Measurements from ENCODE around the gene SOD2. TPM values are rescaled to one million over a fixed set of nuclear protein-coding genes. Genes with fewer than 3 reads are reported as not detected.
A peak's percentile ranks its signal among the peaks of the same experiment; 100 is the strongest.
"Not testable (repeated sequence)": the region's sequence is repeated elsewhere in the genome, so short reads cannot be mapped to it uniquely, and the experiment has no call there.

Gene SOD2
- total and polyA plus RNA-seq, 3 experiments from 2014 or later, result 82.9 to 86.6 (median 85.0) TPM

DNA sequence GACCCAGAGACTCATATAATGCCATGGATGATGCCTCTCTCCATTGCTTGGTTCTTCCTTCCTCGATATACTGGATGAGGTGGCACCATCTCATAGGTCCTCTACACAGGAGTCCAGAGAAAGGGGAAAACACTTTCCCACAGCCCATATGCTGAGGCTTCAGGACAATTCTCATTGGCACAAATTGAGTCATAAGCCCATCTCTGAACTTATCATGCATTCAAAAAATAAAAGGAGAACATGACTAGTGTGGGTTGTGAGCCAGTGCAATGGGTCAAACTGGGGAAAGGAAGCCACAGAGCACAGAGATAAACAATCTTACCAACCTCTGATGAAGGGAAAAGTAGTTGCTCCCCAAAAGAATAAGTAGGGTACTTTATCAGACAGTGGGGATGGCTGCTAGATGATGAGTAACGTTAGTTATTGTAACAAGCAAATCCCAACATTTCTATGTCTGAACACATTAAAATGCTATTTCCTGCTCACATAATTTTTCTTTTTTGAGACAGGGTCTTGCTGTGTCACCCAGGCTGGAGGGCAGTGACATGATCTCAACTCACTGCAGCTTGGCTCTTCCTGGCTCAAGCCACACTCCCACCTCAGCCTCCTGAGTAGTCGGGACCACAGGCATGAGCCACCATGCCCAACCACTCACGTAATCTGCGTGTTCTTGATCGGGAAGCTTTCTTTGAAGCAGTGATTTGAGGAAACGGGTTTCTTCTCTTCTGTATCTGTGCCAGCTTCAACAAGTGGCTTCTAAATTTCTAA is 27.0 kb downstream of the SOD2 start:
- CTCF ChIA-PET, result no interaction called here
- no peak overlapping the region for H3K27ac Mint-ChIP-seq
- no peak overlapping the region for H3K4me3 Mint-ChIP-seq
- no peak for DNase-seq
- peaks cover 0 to 8% (median 3%) of the 10 kb centered on the region in 5 donors for H3K9me3 Mint-ChIP-seq
- Histone ChIP-seq H3K36me3 (ENCODE audit: insufficient read depth, low read length) (no peaks in the 10 kb centered on the region), H3K9me3 (ENCODE audit: low read length) (peaks cover 4% of the 10 kb centered on the region), H3K4me3 (ENCODE audit: low read length) (no peak overlapping the region), H3K27ac (ENCODE audit: low read depth, low read length) (no peak overlapping the region), H3K4me1 (ENCODE audit: insufficient read depth, low read length) (no peaks in the 10 kb centered on the region), H3K27me3 (ENCODE audit: insufficient read depth, low read length, poor library complexity, severe bottlenecking) (no peaks in the 10 kb centered on the region)
- no peaks in the 10 kb centered on the region for H3K27me3 Mint-ChIP-seq
- H3K4me1 Mint-ChIP-seq, result no peaks in the 10 kb centered on the region
- H3K36me3 Mint-ChIP-seq, result peaks cover 7 to 31% (median 30%) of the 10 kb centered on the region in 3 donors
- POLR2A ChIA-PET, result no interaction called here

DNA sequence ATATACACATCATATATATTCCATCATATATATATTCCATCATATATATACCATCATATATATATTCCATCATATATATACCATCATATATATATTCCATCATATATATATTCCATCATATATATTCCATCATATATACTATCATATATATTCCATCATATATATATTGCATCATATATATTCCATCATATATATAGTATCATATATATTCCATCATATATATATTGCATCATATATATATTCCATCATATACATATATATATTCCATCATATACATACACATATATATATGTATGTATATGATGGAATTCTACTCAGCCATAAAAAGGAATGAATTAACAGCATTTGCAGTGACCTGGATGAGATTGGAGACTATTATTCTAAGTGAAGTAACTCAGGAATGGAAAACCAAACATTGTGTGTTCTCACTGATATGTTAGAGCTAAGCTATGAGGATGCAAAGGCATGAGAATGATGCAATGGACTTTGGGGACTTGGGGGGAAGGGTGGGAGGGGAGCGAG is 29.6 kb downstream of the SOD2 start:
- H3K27ac ChIP-seq (ENCODE audit: low read depth, low read length); H3K4me1 ChIP-seq (ENCODE audit: insufficient read depth, low read length); H3K9me3 Mint-ChIP-seq; H3K4me3 Mint-ChIP-seq; H3K4me1 Mint-ChIP-seq; H3K9me3 ChIP-seq (ENCODE audit: low read length); H3K27me3 Mint-ChIP-seq; H3K27me3 ChIP-seq (ENCODE audit: insufficient read depth, low read length, poor library complexity, severe bottlenecking); H3K4me3 ChIP-seq (ENCODE audit: low read length); H3K27ac Mint-ChIP-seq; POLR2A ChIA-PET; DNase-seq; H3K36me3 ChIP-seq (ENCODE audit: insufficient read depth, low read length): not testable (repeated sequence)
- peaks cover 6 to 26% (median 16%) of the 10 kb centered on the region in 3 donors for H3K36me3 Mint-ChIP-seq
- CTCF ChIA-PET, result interaction anchor here (1.0 kb wide), 1 partner anchor 9 kb away, joined by 3 read pairs; no protein-coding TSS in a partner anchor

DNA sequence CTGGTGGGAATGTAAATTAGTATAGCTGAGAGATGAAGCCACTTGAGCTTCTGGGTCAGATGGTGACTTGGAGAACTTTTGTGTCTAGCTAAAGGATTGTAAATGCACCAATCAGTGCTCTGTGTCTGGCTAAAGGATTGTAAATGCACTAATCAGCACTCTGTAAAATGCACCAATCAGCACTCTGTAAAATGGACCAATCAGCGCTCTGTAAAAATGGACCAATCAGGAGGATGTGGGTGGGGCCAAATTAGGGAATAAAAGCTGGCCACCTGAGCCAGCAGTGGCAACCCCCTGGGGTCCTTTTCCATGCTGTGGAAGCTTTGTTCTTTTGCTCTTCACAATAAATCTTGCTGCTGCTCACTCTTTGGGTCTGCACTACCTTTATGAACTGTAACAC is 31.1 kb downstream of the SOD2 start:
- H3K36me3 ChIP-seq (ENCODE audit: insufficient read depth, low read length); H3K9me3 Mint-ChIP-seq; H3K27ac Mint-ChIP-seq; H3K27ac ChIP-seq (ENCODE audit: low read depth, low read length); H3K4me3 ChIP-seq (ENCODE audit: low read length); H3K27me3 ChIP-seq (ENCODE audit: insufficient read depth, low read length, poor library complexity, severe bottlenecking); DNase-seq; CTCF ChIA-PET; H3K9me3 ChIP-seq (ENCODE audit: low read length); H3K4me3 Mint-ChIP-seq; H3K4me1 Mint-ChIP-seq; H3K4me1 ChIP-seq (ENCODE audit: insufficient read depth, low read length); POLR2A ChIA-PET; H3K27me3 Mint-ChIP-seq: not testable (repeated sequence)
- peaks cover 5 to 30% (median 17%) of the 10 kb centered on the region in 3 donors for H3K36me3 Mint-ChIP-seq

GRCh38 chr6:159655409-159655988 is 37.5 kb downstream of the SOD2 start:
- H3K27ac Mint-ChIP-seq, result no peak overlapping the region
- Histone ChIP-seq H3K36me3 (ENCODE audit: insufficient read depth, low read length) (no peaks in the 10 kb centered on the region), H3K4me3 (ENCODE audit: low read length) (no peak overlapping the region), H3K4me1 (ENCODE audit: insufficient read depth, low read length) (no peaks in the 10 kb centered on the region), H3K27me3 (ENCODE audit: insufficient read depth, low read length, poor library complexity, severe bottlenecking) (no peaks in the 10 kb centered on the region), H3K27ac (ENCODE audit: low read depth, low read length) (no peak overlapping the region), H3K9me3 (ENCODE audit: low read length) (no peaks in the 10 kb centered on the region)
- H3K36me3 Mint-ChIP-seq, result peaks cover 2 to 16% (median 5%) of the 10 kb centered on the region in 3 donors
- DNase-seq, result no peak
- H3K27me3 Mint-ChIP-seq, result no peaks in the 10 kb centered on the region
- no peaks in the 10 kb centered on the region for H3K4me1 Mint-ChIP-seq
- H3K9me3 Mint-ChIP-seq, result peaks cover 0 to 5% (median 0%) of the 10 kb centered on the region in 5 donors
- POLR2A ChIA-PET, result no interaction called here
- CTCF ChIA-PET, result interaction anchor here (0.7 to 1.8 kb wide), 8 partner anchors 13 to 484 kb away, joined by 3 to 12 read pairs (median 4); no protein-coding TSS in a partner anchor
- no peak overlapping the region for H3K4me3 Mint-ChIP-seq

GRCh38 chr6:159654483-159655098 is 38.5 kb downstream of the SOD2 start:
- POLR2A ChIA-PET, result no interaction called here
- Mint-ChIP-seq H3K9me3 (peaks cover 0 to 5% (median 0%) of the 10 kb centered on the region in 5 donors), H3K27ac (no peak overlapping the region)

DNA sequence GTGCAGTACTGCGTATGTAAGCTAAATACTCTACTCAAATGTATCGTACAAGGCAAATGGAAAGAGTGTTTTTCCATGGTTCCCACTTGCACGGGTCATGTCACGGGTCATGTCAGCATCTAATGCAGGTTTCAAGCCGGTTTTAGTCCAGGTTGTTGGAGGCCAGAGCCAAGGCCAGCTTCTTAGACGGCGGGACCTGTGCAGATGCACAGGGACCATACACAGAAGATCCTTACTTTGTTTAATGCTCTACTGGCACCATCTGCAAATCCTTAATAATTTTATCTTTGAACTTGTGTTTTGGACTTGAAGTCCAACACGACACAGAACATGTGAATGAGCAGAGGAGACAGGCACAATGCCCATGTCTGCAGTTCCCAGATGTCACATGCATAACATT is 42.7 kb downstream of the SOD2 start:
- no peaks in the 10 kb centered on the region for H3K9me3 Mint-ChIP-seq
- ChIA-PET POLR2A (no interaction called here), CTCF (no interaction called here)
- no peak overlapping the region for H3K27ac Mint-ChIP-seq
- H3K4me3 Mint-ChIP-seq, result no peak overlapping the region
- Histone ChIP-seq H3K27ac (ENCODE audit: low read depth, low read length) (no peak overlapping the region), H3K9me3 (ENCODE audit: low read length) (no peaks in the 10 kb centered on the region), H3K36me3 (ENCODE audit: insufficient read depth, low read length) (no peaks in the 10 kb centered on the region), H3K4me1 (ENCODE audit: insufficient read depth, low read length) (no peaks in the 10 kb centered on the region), H3K27me3 (ENCODE audit: insufficient read depth, low read length, poor library complexity, severe bottlenecking) (no peaks in the 10 kb centered on the region), H3K4me3 (ENCODE audit: low read length) (no peak overlapping the region)
- peaks cover 0 to 6% (median 3%) of the 10 kb centered on the region in 3 donors for H3K4me1 Mint-ChIP-seq
- no peak for DNase-seq
- H3K36me3 Mint-ChIP-seq, result peaks cover 0 to 5% (median 1%) of the 10 kb centered on the region in 3 donors
- H3K27me3 Mint-ChIP-seq, result no peaks in the 10 kb centered on the region

More at GRCh38 chr6:159654483-159655098, 38.5 kb downstream of the SOD2 start:
- peak in 2 of 5 donors; percentile 25 to 42 for DNase-seq
- no peaks in the 10 kb centered on the region for H3K36me3 ChIP-seq (ENCODE audit: insufficient read depth, low read length)
- no peaks in the 10 kb centered on the region for H3K4me1 ChIP-seq (ENCODE audit: insufficient read depth, low read length)
- no peaks in the 10 kb centered on the region for H3K27me3 ChIP-seq (ENCODE audit: insufficient read depth, low read length, poor library complexity, severe bottlenecking)
- Mint-ChIP-seq H3K27me3 (no peaks in the 10 kb centered on the region), H3K4me1 (no peaks in the 10 kb centered on the region), H3K4me3 (no peak overlapping the region), H3K36me3 (peaks cover 3 to 11% (median 3%) of the 10 kb centered on the region in 3 donors)
- H3K9me3 ChIP-seq (ENCODE audit: low read length), result no peaks in the 10 kb centered on the region
- H3K4me3 ChIP-seq (ENCODE audit: low read length), result no peak overlapping the region
- CTCF ChIA-PET, result interaction anchor here (0.7 to 1.8 kb wide), 7 partner anchors 9 to 483 kb away, joined by 3 to 12 read pairs (median 4); no protein-coding TSS in a partner anchor
- no peak overlapping the region for H3K27ac ChIP-seq (ENCODE audit: low read depth, low read length)

GRCh38 chr6:159649441-159649840 is 43.6 kb downstream of the SOD2 start:
- peaks cover 0 to 6% (median 3%) of the 10 kb centered on the region in 3 donors for H3K4me1 Mint-ChIP-seq
- Histone ChIP-seq H3K9me3 (ENCODE audit: low read length) (no peaks in the 10 kb centered on the region), H3K27ac (ENCODE audit: low read depth, low read length) (no peak overlapping the region), H3K36me3 (ENCODE audit: insufficient read depth, low read length) (no peaks in the 10 kb centered on the region), H3K4me3 (ENCODE audit: low read length) (no peak overlapping the region), H3K4me1 (ENCODE audit: insufficient read depth, low read length) (no peaks in the 10 kb centered on the region), H3K27me3 (ENCODE audit: insufficient read depth, low read length, poor library complexity, severe bottlenecking) (no peaks in the 10 kb centered on the region)
- no peaks in the 10 kb centered on the region for H3K9me3 Mint-ChIP-seq
- ChIA-PET CTCF (no interaction called here), POLR2A (no interaction called here)
- H3K27me3 Mint-ChIP-seq, result peaks cover 0 to 2% of the 10 kb centered on the region in 2 donors
- no peak for DNase-seq
- H3K27ac Mint-ChIP-seq, result no peak overlapping the region
- no peak overlapping the region for H3K4me3 Mint-ChIP-seq
- peaks cover 0 to 5% (median 4%) of the 10 kb centered on the region in 3 donors for H3K36me3 Mint-ChIP-seq

DNA sequence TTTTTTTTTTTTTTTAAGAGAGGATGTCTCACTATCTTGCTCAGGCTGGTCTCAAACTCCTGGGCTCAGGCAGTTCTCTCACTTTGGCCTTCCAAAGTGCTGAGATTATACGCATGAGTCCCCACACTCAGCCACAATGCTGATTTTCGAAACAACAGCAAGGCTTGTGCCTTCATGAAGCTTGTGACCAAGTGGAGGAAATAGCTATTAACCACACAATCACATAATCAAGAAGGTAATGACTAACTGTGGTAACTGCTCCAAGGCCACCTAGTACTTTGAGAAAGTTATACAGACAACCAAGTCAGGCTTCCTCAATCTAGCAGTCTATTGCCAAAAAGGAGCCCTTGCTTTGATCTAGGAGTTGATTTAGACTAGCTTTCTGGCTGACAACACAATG is 46.3 kb downstream of the SOD2 start:
- CTCF ChIA-PET, result no interaction called here
- no peak overlapping the region for H3K4me3 ChIP-seq (ENCODE audit: low read length)
- H3K9me3 ChIP-seq (ENCODE audit: low read length), result no peaks in the 10 kb centered on the region
- H3K27me3 ChIP-seq (ENCODE audit: insufficient read depth, low read length, poor library complexity, severe bottlenecking), result no peaks in the 10 kb centered on the region
- H3K4me1 ChIP-seq (ENCODE audit: insufficient read depth, low read length), result no peaks in the 10 kb centered on the region
- peaks cover 3 to 11% (median 7%) of the 10 kb centered on the region in 3 donors for H3K36me3 Mint-ChIP-seq
- H3K9me3 Mint-ChIP-seq, result peaks cover 0 to 1% (median 0%) of the 10 kb centered on the region in 5 donors
- H3K36me3 ChIP-seq (ENCODE audit: insufficient read depth, low read length), result no peaks in the 10 kb centered on the region
- no peak for DNase-seq
- POLR2A ChIA-PET, result no interaction called here
- peaks cover 0 to 2% of the 10 kb centered on the region in 2 donors for H3K27me3 Mint-ChIP-seq
- no peak overlapping the region for H3K27ac ChIP-seq (ENCODE audit: low read depth, low read length)
- H3K4me1 Mint-ChIP-seq, result peaks cover 0 to 6% (median 3%) of the 10 kb centered on the region in 3 donors
- H3K4me3 Mint-ChIP-seq, result no peak overlapping the region
- H3K27ac Mint-ChIP-seq, result no peak overlapping the region
